ENCODE measurements around the gene TENT5C. TPM values are rescaled to one million over a fixed set of nuclear protein-coding genes. Genes with fewer than 3 reads are reported as not detected.

TENT5C gene
- total RNA-seq, 1 donor from 2014 or later = 59.3 TPM

DNA sequence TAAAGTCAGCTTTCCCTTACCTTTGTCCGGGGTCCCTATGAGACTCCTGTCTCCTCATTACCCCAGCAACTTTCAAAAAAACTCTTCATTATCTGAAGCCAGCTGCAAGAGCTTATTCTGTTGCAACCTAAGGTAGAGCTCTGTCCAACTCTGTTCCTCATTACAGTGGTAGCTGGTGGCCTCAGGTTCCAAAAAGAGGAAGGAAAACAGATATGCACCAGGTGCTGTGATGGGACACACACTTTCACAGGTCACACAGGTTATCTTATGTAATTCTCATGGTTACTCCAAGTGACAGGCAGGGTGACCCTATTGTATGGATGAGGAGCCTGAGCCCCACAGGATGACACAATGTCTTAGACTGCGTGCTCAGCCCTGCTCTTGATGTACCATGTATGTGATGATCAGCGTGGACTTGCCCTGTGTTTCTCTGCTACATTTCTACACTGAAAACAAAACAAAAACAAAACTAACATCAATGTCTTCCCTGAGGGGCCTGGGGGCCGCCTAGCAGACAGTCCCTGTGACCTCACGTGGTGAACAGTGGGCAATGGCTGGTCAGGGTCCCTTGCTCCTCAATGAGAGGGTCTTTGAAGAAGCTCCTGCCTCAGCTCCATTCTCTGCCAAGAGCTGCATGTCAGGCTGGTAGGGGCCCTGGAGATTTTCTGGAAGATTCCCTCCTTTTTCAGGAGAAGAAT, 9.7 kb upstream of the TENT5C start:
- intact Hi-C loops (cut with micrococcal nuclease) = no loop called here
- POLR2A ChIA-PET = interaction anchor here (0.6 to 1.1 kb wide), 5 partner anchors 9 to 41 kb away, joined by 3 to 6 read pairs (median 4); no protein-coding TSS in a partner anchor
- Mint-ChIP-seq H3K4me1 (peaks cover 26% of the 10 kb centered on the region), H3K36me3 (ENCODE audit: low read depth) (no peaks in the 10 kb centered on the region), H3K9me3 (no peaks in the 10 kb centered on the region), H3K27me3 (no peaks in the 10 kb centered on the region), H3K27ac (peak overlapping the region; percentile 65), H3K4me3 (no peak overlapping the region)
- DNase-seq (peak; percentile 14), ATAC-seq (ENCODE audit: low read depth) (peak; percentile 94)
- CTCF ChIA-PET = interaction anchor here (1.1 to 2.1 kb wide), 4 partner anchors 60 to 158 kb away, joined by 3 to 11 read pairs (median 5); no protein-coding TSS in a partner anchor
- TF ChIP-seq, protein P1, sequence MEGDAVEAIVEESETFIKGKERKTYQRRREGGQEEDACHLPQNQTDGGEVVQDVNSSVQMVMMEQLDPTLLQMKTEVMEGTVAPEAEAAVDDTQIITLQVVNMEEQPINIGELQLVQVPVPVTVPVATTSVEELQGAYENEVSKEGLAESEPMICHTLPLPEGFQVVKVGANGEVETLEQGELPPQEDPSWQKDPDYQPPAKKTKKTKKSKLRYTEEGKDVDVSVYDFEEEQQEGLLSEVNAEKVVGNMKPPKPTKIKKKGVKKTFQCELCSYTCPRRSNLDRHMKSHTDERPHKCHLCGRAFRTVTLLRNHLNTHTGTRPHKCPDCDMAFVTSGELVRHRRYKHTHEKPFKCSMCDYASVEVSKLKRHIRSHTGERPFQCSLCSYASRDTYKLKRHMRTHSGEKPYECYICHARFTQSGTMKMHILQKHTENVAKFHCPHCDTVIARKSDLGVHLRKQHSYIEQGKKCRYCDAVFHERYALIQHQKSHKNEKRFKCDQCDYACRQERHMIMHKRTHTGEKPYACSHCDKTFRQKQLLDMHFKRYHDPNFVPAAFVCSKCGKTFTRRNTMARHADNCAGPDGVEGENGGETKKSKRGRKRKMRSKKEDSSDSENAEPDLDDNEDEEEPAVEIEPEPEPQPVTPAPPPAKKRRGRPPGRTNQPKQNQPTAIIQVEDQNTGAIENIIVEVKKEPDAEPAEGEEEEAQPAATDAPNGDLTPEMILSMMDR (IDR thresholded peaks at IDR 0.05) = no peak

DNA sequence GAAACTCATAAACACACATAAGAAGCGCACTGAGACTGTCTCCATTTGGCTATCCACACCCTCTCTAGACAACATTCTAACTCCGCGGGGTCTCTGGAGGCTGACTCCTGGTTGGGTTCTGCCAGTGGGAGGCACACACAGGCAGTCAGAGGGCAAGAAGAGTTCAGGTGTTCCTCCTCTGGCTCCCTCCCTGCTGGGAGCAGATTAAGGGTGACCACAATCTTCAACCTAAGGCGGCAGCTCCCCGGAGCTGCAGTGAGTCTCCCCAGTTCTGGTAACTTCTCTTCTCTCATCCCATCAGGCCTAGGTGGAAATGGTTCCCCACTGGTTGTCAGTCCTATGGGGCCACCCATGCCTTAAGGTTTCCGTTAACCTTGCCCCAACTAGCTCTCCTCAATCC, 7.4 kb upstream of the TENT5C start:
- Mint-ChIP-seq H3K27me3 (no peaks in the 10 kb centered on the region), H3K4me1 (peaks cover 28% of the 10 kb centered on the region), H3K9me3 (no peaks in the 10 kb centered on the region), H3K4me3 (no peak overlapping the region), H3K27ac (no peak overlapping the region), H3K36me3 (ENCODE audit: low read depth) (no peaks in the 10 kb centered on the region)
- ChIA-PET CTCF (no interaction called here), POLR2A (no interaction called here)
- TF ChIP-seq, protein P1 (IDR thresholded peaks at IDR 0.05) = no peak
- ATAC-seq (ENCODE audit: low read depth) (no peak), DNase-seq (peak; percentile 9)
- intact Hi-C loops (cut with micrococcal nuclease) = loop anchor here (2.0 kb wide), 1 partner anchor 14 kb away; no protein-coding TSS in a partner anchor

DNA sequence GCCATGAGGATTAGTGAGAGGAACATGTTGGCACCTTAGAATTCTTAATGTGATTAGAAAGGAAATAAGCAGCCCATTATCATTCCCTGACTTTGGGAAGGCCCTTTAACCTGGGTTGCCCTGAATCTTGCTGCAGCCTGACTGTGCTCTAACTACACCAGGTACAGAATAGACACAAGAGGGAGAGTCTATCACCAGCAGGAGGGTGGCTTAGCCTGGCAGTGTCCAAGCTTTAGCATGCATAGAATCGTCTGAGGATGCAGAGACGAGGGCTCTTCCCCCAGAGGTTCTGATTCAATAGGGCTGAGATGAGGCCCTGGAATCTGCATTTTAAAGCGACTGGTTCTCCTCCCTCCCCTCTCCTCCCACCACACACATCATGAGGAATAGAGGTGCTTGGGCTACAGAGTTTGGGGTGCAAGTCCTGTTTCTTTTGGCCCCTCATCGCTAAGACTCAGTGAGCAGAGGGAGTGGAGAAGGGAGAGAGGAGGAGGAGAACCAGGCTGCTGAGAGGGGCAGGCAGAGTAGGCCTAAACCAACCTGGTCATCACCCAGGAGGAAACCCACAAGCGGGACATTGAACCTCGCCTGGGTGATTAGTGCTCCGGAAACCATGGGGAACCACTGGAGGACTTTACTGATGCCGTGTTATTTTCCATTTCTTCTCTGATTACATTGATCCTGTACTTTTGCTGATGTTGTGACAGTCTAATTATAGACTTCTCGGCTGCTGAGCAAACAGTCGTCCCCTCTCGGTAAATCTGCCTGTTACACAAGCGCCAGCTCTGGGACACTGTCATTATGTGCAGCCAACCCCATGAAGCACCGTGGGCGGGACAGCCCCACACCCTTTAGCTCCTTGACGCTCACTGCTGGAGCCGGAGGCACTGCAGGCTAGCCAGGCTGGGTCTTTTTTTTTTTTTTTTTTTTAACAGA, 6.3 kb upstream of the TENT5C start:
- intact Hi-C loops (cut with micrococcal nuclease) = loop anchor here (2.0 to 10.0 kb wide), 3 partner anchors 15 to 1225 kb away; partner anchors contain the start of gene ATP1A1
- ATAC-seq (ENCODE audit: low read depth) = no peak
- ChIA-PET POLR2A (interaction anchor here (0.5 to 1.6 kb wide), 5 partner anchors 27 to 75 kb away, joined by 3 to 6 read pairs (median 3); no protein-coding TSS in a partner anchor), CTCF (interaction anchor here (0.8 kb wide), 1 partner anchor 158 kb away, joined by 3 read pairs; no protein-coding TSS in a partner anchor)
- Mint-ChIP-seq H3K27me3 (no peaks in the 10 kb centered on the region), H3K36me3 (ENCODE audit: low read depth) (no peaks in the 10 kb centered on the region), H3K9me3 (no peaks in the 10 kb centered on the region), H3K27ac (no peak overlapping the region), H3K4me3 (no peak overlapping the region), H3K4me1 (peaks cover 25% of the 10 kb centered on the region)
- TF ChIP-seq, protein P1 (IDR thresholded peaks at IDR 0.05) = no peak
- peak; percentile 4 for DNase-seq

DNA sequence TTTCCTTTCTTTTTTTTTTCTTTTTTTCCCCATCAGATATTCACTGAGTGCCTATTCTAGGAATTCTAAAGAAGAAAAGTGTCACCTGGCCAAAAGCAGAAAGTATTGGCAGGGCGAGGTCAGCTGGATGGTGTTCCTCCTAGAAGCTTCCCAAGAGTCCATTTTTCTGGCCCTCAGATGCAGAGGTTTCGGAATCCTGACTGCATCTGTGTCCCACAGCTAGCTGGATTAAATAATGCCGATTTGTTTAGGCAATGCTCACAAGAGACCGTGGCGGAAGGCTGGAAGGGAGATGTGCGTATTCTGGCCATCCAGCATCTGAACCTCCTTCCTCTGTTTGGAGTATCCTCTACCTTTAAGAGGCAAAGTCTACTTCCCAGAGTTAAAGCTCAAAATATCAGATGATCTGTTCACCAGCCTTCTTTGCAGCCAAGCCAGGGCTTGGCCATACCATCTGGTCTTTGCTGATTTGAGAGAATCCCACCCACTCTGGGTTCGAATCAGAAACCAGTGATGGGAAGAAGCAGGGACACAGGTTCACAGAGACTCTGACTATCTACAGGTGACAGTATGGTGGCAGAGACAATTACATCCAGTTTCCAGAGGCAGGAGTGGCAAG, 5.4 kb upstream of the TENT5C start:
- DNase-seq (peak; percentile 0), ATAC-seq (ENCODE audit: low read depth) (no peak)
- Mint-ChIP-seq H3K27ac (no peak overlapping the region), H3K4me1 (peaks cover 26% of the 10 kb centered on the region), H3K36me3 (ENCODE audit: low read depth) (peaks cover 3% of the 10 kb centered on the region), H3K4me3 (no peak overlapping the region), H3K9me3 (no peaks in the 10 kb centered on the region), H3K27me3 (no peaks in the 10 kb centered on the region)
- POLR2A ChIA-PET = interaction anchor here (0.5 to 1.6 kb wide), 2 partner anchors 69 to 74 kb away, joined by 3 to 4 read pairs; no protein-coding TSS in a partner anchor
- TF ChIP-seq, protein P1 (IDR thresholded peaks at IDR 0.05) = no peak
- CTCF ChIA-PET = interaction anchor here (0.8 kb wide), 1 partner anchor 158 kb away, joined by 3 read pairs; no protein-coding TSS in a partner anchor
- intact Hi-C loops (cut with micrococcal nuclease) = loop anchor here (10.0 kb wide), 2 partner anchors 1046 to 1226 kb away; partner anchors contain the start of gene ATP1A1

Measured in activated B cell treated with CpG ODN at 0.5 μM for 24 hours (primary cell).